NCI-H226 (cell line): ENCODE measurements around the gene TPST1.
"Not testable (repeated sequence)": the region's sequence is repeated elsewhere in the genome, so short reads cannot be mapped to it uniquely, and the experiment has no call there.

Experiments
- DNase-seq: peaks from one replicate; pipeline ENCODE4 v3.0.0-alpha.2; 2015

The TPST1 gene

DNA sequence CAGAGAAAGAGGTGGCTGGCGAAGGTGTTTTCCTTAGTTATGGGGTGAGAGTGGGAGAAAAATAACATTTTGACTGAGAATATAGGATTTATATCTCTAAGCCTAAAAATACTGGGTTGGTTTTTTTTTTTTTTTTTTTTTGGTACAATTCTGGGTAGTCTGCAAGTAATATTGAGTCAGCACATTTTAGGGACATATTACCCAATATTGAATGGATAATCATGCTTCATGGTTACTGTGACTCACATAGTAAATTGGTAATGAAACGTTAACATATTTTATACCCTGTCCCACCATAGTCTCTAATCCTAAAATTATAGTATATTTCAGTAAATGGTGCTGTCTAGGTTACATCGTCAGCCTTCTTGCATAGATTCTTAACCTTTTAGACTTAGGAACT is 91.4 kb downstream of the TPST1 start:
- no peak for DNase-seq

DNA sequence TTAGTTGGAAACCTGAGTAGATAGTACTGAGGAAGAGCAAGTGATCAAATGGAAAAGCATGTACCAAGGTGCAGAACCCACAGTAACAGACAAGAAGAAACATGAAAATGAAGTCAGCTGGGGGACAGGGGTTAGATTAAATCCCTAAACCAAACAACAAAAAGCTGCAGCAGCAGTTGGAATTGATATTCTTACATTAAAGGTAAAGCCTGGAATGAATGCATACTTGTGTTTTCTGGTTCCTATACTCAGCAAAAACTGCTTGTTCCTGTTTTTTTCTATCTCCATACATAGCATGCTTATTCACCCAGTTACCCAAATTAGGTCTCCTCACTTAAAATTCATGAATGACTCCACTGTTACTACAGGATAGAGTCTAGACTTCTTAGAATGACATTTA is 92.4 kb downstream of the TPST1 start:
- DNase-seq: no peak

DNA sequence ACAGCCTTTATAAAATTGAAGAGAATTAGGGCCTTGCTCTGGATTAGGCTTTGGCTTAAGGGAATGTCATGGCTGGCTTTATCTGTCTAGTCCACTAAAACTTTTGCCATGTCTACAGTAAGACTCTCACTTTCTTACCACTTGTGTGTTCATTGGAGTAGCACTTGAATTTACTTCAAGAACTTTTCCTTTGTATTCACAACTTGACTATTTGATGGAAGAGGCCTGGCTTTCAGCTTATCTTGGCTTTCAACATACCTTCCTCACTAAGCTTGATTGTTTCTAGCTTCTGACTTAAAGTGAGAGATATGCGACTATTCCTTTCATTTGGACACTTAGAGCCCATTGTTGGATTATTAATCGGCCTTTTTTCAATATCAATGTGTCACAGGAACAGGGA is 96.1 kb downstream of the TPST1 start:
- DNase-seq: no peak

- no peak for DNase-seq
Observed at GRCh38 chr7:66301737-66302136, 96.6 kb downstream of the TPST1 start.

DNA sequence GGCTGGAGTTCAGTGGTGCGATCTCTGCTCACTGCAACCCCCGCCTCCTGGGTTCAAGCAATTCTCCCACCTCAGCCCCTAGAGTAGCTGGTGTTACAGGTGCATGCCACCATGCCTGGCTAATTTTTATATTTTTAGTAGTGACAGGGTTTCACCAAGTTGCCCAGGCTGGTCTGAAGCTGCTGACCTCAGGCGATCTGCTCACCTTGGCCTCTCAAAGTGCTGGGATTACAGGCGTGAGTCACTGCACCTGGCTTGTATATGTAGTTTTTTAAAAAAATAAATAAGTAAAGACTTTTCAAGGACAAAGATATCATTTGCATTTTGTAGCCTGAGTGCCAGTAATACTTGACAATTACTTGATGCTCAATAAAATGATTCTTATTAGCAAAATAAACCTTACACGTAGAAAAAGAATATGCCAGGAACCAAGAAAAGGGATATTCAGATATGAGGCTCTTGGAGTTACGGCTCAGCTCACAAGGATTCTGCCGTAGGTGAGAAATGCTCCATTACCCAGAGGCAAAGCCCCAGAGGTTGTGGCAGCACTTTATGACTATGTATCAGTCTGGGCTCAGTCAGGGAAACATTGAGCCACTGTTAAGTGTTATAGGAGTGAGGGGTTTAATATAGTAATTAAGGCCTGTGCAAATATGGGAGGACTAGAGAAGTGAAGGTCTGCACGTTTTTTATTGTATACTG is 98.5 kb downstream of the TPST1 start:
- no peak for DNase-seq

GRCh38 chr7:66304536-66304935 is 99.4 kb downstream of the TPST1 start:
- DNase-seq: peak; percentile 64

- DNase-seq: no peak
Observed at GRCh38 chr7:66306243-66306642, 101.1 kb downstream of the TPST1 start.

GRCh38 chr7:66307591-66308215 is 102.6 kb downstream of the TPST1 start:
- DNase-seq: no peak

GRCh38 chr7:66308411-66308810 is 103.3 kb downstream of the TPST1 start:
- no peak for DNase-seq

- no peak for DNase-seq
Observed at GRCh38 chr7:66310620-66311019, 105.5 kb downstream of the TPST1 start.

DNA sequence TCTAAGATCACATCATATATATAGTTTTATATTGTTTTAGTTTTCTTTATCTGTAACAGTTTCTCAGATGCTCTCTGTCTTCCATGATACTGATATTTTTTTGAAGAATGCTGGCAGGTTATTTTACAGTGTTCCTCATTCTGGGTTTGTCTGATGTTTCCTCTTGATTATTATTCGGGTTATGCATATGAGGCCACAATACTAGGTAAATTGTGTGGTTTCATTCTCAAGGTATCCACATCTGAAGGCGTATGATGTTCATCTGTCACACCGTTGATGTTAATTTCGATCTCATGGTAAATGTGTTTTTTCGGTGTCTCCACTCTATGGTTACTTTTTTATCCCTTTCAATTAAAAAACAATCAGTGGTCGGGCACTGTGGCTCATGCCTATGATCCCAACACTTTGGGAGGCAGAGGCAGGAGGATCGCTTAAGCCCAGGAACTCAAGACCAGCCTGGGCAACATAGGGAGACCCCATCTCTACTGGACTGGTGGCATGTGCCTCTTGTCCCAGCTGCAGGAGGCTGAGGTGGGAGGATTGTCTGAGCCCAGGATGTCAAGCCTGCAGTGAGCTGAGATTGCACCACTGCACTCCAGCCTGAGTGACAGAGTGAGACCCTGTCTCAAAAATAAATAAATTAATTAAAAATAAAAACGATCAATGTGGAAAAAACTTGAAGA is 108.9 kb downstream of the TPST1 start:
- no peak for DNase-seq

DNA sequence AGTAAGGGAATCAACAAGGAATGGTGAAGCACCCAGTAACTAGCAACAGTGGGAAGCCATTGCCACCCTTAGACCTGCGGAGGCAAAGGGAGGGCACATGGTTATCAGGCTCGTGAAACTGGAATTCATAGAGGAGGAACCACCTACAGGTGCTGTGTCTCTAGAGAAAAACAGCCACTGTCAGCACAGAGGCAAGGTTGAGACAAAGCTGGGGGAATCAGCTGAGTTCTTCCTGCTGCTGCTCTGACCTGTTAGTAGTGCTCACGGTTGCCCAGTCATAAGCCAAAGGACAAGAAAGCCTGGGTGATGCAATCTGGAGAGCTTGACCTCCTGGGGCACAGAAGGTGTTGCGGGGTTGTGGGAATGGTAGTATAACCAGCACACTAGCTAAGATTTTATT is 110.1 kb downstream of the TPST1 start:
- DNase-seq: no peak

DNA sequence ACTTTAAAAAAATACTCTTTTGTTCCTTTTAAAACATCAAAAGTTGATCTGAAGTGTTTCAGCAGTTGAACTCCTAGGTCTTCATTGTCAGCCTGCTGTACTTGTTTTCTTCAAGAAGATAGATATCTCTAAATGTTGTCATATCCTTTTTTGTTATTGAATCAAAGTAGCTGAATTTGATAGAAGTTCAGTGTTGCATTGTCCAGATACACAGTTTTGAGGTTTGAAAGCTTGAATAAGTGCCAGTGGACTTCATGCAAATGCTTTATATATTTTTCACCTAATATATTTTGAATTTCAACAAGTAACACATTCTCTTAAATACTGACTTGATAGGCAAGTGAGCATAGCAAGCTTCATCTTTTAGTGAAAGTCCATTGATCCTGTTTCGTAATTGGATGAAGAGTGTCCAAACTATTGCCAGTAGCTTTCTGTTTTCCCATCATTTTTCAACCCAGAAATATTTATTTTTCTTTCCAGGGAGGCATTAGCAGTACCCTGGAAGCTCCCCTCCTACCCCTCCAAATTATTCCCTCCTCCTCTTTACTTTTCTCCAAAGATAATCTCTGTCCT is 114.4 kb downstream of the TPST1 start:
- DNase-seq: no peak

- DNase-seq: no peak
Observed at GRCh38 chr7:66321283-66321682, 116.1 kb downstream of the TPST1 start.

GRCh38 chr7:66323114-66323796 is 118.1 kb downstream of the TPST1 start:
- no peak for DNase-seq

GRCh38 chr7:66324985-66325384 is 119.9 kb downstream of the TPST1 start:
- DNase-seq: not testable (repeated sequence)

- peak; percentile 85 for DNase-seq
Observed at GRCh38 chr7:66326501-66327215, 121.5 kb downstream of the TPST1 start.

DNA sequence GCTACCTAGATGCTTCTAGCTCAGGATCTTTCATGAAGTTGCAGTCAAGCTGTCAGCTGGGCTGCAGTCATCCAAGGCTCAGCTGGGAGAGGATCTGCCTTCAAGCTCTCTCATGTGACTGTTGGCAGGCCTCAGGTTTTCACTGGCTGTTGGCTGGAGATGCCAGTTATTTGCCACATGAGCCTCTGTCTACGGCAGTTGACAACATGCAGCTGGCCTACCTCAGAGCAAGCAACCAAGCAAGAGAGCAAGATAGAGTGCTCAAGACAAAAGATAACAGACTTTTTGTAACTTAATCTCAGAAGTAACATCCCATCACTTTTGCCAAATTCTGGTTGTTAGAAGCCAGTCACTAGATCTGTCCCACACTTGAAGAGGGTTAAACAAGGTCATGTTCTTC is 125.8 kb downstream of the TPST1 start:
- no peak for DNase-seq

DNA sequence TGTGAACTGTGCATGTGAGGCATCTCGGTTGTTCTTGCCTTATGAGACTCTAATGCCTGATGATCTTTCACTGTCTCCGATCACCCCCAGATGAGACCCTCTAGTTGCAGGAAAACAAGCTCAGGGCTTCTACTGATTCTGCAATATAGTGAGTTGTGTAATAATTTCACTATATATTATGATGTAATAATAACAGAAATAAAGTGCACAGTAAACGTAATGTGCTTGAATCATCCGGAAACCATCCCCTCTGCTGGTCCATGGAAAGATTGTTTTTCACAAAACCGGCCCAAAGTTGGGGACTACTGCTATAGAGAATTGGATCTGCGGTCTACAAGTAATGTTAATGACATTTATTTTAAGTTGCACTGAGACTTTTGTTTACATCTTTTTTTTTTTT is 126.7 kb downstream of the TPST1 start:
- no peak for DNase-seq

- no peak for DNase-seq
Observed at GRCh38 chr7:66333443-66333842, 128.3 kb downstream of the TPST1 start.

GRCh38 chr7:66335318-66335717 is 130.2 kb downstream of the TPST1 start:
- no peak for DNase-seq

DNA sequence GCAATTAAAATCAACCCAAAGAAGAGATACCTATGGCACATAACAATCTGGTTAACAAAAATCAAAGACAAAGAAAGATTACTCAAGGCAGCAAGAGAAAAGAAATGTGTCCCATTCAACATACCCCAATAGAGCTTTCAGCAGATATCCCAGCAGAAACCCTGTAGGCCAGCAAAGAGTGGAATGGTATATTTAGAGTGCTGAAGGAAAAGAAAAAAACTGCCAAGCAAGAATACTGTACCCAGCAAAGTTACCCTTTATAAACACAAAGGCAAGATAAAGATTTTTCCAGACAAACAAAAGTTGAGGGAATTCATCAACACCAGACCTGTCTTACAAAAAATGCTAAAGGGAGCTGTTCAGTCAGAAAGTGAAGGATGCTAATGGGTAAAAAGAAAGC is 131.6 kb downstream of the TPST1 start:
- DNase-seq: no peak

- DNase-seq: no peak
Observed at GRCh38 chr7:66339141-66339540, 134.0 kb downstream of the TPST1 start.
